Measurements from ENCODE around the gene LRRIQ4. TPM values are rescaled to one million over a fixed set of nuclear protein-coding genes. Genes with fewer than 3 reads are reported as not detected.

Gene LRRIQ4
- total RNA-seq, 2 experiments from 2014 or later = not detected

DNA sequence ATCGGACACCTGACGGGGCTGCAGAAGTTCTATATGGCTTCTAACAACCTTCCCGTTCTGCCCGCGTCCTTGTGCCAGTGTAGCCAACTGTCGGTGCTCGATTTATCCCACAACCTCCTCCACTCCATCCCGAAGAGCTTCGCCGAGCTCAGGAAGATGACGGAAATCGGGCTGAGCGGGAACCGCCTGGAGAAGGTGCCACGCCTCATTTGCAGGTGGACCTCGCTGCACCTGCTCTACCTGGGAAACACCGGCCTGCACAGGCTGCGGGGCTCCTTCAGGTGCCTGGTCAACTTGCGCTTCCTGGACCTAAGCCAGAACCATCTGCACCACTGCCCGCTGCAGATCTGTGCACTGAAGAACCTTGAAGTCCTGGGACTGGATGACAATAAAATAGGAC is 9.9 kb downstream of the LRRIQ4 start:
- intact Hi-C loops (cut with DNase I, micrococcal nuclease) = no loop called here
- no peaks in the 10 kb centered on the region for H3K36me3 ChIP-seq (ENCODE audit: insufficient read depth, low read length)
- ChIA-PET POLR2A (no interaction called here), CTCF (no interaction called here)
- peaks cover 4% of the 10 kb centered on the region in 2 experiments for H3K27me3 ChIP-seq (ENCODE audit: control insufficient read depth in 1 of 2, insufficient read depth in 2 of 2, low read length in 2 of 2)
- no peaks in the 10 kb centered on the region for H3K9me3 ChIP-seq (ENCODE audit: control insufficient read depth in 1 of 2, insufficient read depth in 1 of 2, low read length in 2 of 2)
- DNase-seq (no peak), ATAC-seq (ENCODE audit: poor library complexity) (no peak)
- no peak overlapping the region for H3K27ac ChIP-seq (ENCODE audit: low read depth in 1 of 2, low read length in 2 of 2)
- no peak overlapping the region for H3K4me3 ChIP-seq (ENCODE audit: low read length)
- peaks cover 38% of the 10 kb centered on the region for H3K27me3 Mint-ChIP-seq
- TF ChIP-seq, protein P1, sequence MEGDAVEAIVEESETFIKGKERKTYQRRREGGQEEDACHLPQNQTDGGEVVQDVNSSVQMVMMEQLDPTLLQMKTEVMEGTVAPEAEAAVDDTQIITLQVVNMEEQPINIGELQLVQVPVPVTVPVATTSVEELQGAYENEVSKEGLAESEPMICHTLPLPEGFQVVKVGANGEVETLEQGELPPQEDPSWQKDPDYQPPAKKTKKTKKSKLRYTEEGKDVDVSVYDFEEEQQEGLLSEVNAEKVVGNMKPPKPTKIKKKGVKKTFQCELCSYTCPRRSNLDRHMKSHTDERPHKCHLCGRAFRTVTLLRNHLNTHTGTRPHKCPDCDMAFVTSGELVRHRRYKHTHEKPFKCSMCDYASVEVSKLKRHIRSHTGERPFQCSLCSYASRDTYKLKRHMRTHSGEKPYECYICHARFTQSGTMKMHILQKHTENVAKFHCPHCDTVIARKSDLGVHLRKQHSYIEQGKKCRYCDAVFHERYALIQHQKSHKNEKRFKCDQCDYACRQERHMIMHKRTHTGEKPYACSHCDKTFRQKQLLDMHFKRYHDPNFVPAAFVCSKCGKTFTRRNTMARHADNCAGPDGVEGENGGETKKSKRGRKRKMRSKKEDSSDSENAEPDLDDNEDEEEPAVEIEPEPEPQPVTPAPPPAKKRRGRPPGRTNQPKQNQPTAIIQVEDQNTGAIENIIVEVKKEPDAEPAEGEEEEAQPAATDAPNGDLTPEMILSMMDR (IDR thresholded peaks at IDR 0.05) = no peak
- H3K4me3 Mint-ChIP-seq = no peak overlapping the region
- no peaks in the 10 kb centered on the region for H3K9me3 Mint-ChIP-seq
- H3K4me1 ChIP-seq (ENCODE audit: insufficient read depth, low read length) = no peaks in the 10 kb centered on the region
- no peaks in the 10 kb centered on the region for H3K36me3 Mint-ChIP-seq (ENCODE audit: low read depth)
- no peak overlapping the region for H3K27ac Mint-ChIP-seq
- H3K4me1 Mint-ChIP-seq (ENCODE audit: low read depth) = no peaks in the 10 kb centered on the region

DNA sequence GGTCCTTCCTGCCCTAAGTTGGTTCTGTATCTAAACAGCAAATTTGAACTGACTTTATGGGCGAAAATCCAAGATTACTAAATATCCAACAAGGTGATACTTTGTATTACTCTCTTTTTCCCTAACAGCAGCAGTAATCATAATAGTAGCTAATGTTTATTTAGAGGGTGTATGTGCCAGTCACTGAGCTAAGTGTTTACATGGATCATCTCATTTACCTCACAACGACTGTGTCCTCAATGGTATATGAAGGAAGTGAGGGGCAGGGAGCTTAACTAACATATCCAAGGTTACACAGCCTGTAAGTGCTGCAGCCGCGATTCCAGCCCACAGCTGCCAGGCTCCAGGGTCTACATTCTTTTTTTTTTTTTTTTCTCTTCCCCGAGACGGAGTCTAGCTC is 10.3 kb downstream of the LRRIQ4 start:
- TF ChIP-seq, protein P1 (IDR thresholded peaks at IDR 0.05) = no peak
- Histone ChIP-seq H3K9me3 (ENCODE audit: control insufficient read depth in 1 of 2, insufficient read depth in 1 of 2, low read length in 2 of 2) (no peaks in the 10 kb centered on the region), H3K4me1 (ENCODE audit: insufficient read depth, low read length) (no peaks in the 10 kb centered on the region), H3K36me3 (ENCODE audit: insufficient read depth, low read length) (no peaks in the 10 kb centered on the region), H3K4me3 (ENCODE audit: low read length) (no peak overlapping the region), H3K27ac (ENCODE audit: low read depth in 1 of 2, low read length in 2 of 2) (no peak overlapping the region), H3K27me3 (ENCODE audit: control insufficient read depth in 1 of 2, insufficient read depth in 2 of 2, low read length in 2 of 2) (peaks cover 2 to 4% of the 10 kb centered on the region in 2 experiments)
- no peaks in the 10 kb centered on the region for H3K9me3 Mint-ChIP-seq
- H3K27ac Mint-ChIP-seq = no peak overlapping the region
- no peaks in the 10 kb centered on the region for H3K36me3 Mint-ChIP-seq (ENCODE audit: low read depth)
- DNase-seq (no peak), ATAC-seq (ENCODE audit: poor library complexity) (no peak)
- ChIA-PET POLR2A (no interaction called here), CTCF (interaction anchor here (0.6 kb wide), 1 partner anchor 19 kb away, joined by 3 read pairs; no protein-coding TSS in a partner anchor)
- H3K4me3 Mint-ChIP-seq = no peak overlapping the region
- intact Hi-C loops (cut with DNase I, micrococcal nuclease) = no loop called here
- H3K4me1 Mint-ChIP-seq (ENCODE audit: low read depth) = no peaks in the 10 kb centered on the region
- H3K27me3 Mint-ChIP-seq = peaks cover 38% of the 10 kb centered on the region

DNA sequence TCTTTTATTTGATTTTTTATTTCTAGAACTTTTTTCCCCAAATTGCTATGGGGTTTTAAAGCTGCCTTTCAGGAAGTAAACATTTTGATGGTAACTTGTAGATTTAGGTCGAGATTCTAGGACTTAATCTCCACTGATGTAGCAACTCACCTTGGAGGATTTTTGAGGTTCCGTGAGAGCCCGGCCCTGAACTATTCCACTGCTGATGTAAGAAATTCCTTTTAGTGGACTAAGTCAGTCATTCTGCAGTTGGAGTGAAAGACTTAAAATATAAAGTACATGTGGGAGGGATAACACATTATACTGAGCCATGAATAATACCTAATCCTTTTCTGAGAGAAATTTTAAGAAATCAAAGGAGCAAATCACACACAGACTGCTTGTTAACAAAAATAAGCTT is 12.6 kb downstream of the LRRIQ4 start:
- H3K9me3 Mint-ChIP-seq = no peaks in the 10 kb centered on the region
- CTCF ChIA-PET = no interaction called here

More for the DNA sequence above, 12.6 kb downstream of the LRRIQ4 start:
- no peaks in the 10 kb centered on the region for H3K36me3 Mint-ChIP-seq (ENCODE audit: low read depth)
- H3K27me3 Mint-ChIP-seq = peaks cover 21% of the 10 kb centered on the region
- H3K36me3 ChIP-seq (ENCODE audit: insufficient read depth, low read length) = no peaks in the 10 kb centered on the region
- POLR2A ChIA-PET = no interaction called here
- peaks cover 0 to 4% of the 10 kb centered on the region in 2 experiments for H3K27me3 ChIP-seq (ENCODE audit: control insufficient read depth in 1 of 2, insufficient read depth in 2 of 2, low read length in 2 of 2)
- no peaks in the 10 kb centered on the region for H3K4me1 ChIP-seq (ENCODE audit: insufficient read depth, low read length)
- no peak overlapping the region for H3K4me3 ChIP-seq (ENCODE audit: low read length)
- intact Hi-C loops (cut with DNase I, micrococcal nuclease) = no loop called here
- ATAC-seq (ENCODE audit: poor library complexity) (no peak), DNase-seq (no peak)
- no peak overlapping the region for H3K27ac Mint-ChIP-seq
- H3K4me3 Mint-ChIP-seq = no peak overlapping the region
- H3K4me1 Mint-ChIP-seq (ENCODE audit: low read depth) = no peaks in the 10 kb centered on the region
- TF ChIP-seq, protein P1 (IDR thresholded peaks at IDR 0.05) = no peak
- no peak overlapping the region for H3K27ac ChIP-seq (ENCODE audit: low read depth in 1 of 2, low read length in 2 of 2)
- no peaks in the 10 kb centered on the region for H3K9me3 ChIP-seq (ENCODE audit: control insufficient read depth in 1 of 2, insufficient read depth in 1 of 2, low read length in 2 of 2)

Measured in CD4-positive, alpha-beta T cell (primary cell).